Transverse colon (tissue), 4 donors: Measurements from ENCODE around the gene UCKL1. TPM values are rescaled to one million over a fixed set of nuclear protein-coding genes. Genes with fewer than 3 reads are reported as not detected.
"Not testable (repeated sequence)": the region's sequence is repeated elsewhere in the genome, so short reads cannot be mapped to it uniquely, and the experiment has no call there.

Source experiments
- DNase-seq: peaks from one replicate; pipeline ENCODE4 v3.0.0-alpha.2; 2019
- H3K27ac ChIP-seq, 4 donors: fragments of 200-600 bp; sonication (generic); 2 replicates each; pipeline ENCODE4 v1.5.1; 2016 to 2018; ENCODE audit warnings: inconsistent platforms in 4 of 4
- H3K27me3 ChIP-seq: fragments of 200-600 bp; sonication (generic); 2 replicates; pipeline ENCODE4 v1.5.1; 2017; ENCODE audit warnings: inconsistent platforms
- H3K36me3 ChIP-seq, 4 donors: fragments of 200-600 bp; sonication (generic); 2 replicates each; pipeline ENCODE4 v1.5.1; 2017 to 2019; ENCODE audit warnings: inconsistent platforms in 4 of 4
- H3K4me1 ChIP-seq, 4 donors: fragments of 200-600 bp; sonication (generic); 2 replicates each; pipeline ENCODE4 v1.5.1; 2017 to 2020; ENCODE audit warnings: inconsistent platforms in 4 of 4
- H3K4me3 ChIP-seq, 4 donors: fragments of 200-600 bp; sonication (generic); 1 replicate in 1 of 4; 2 replicates in 3 of 4; pipeline versions ENCODE4 v1.5.1 to v1.6.1; 2017 to 2019; ENCODE audit warnings: inconsistent platforms in 4 of 4
- H3K9me3 ChIP-seq, 2 donors: fragments of 200-600 bp; sonication (generic); 2 replicates each; pipeline ENCODE4 v1.5.1; 2017 to 2019; ENCODE audit warnings: inconsistent platforms in 2 of 2
- CTCF ChIP-seq, 5 experiments: fragments of 200-600 bp in 3 of 5; fragments of 450-650 bp in 2 of 5; sonication (generic) in 3 of 5; IDR thresholded peaks; 1 replicate in 2 of 5; 2 replicates in 3 of 5; pipeline ENCODE4 v1.5.1; 2016 to 2017; ENCODE audit warnings: antibody characterized with exemption in 5 of 5, inconsistent platforms in 3 of 5, mild to moderate bottlenecking in 2 of 5, moderate library complexity in 1 of 5
- EP300 ChIP-seq: sonication (generic); formaldehyde crosslinking; IDR thresholded peaks from one replicate; pipeline ENCODE4 v1.6.1; 2017; ENCODE audit warnings: antibody characterized with exemption, low read depth
- POLR2A ChIP-seq: fragments of 450-650 bp; IDR thresholded peaks from one replicate; pipeline ENCODE4 v1.6.1; 2016; ENCODE audit warnings: antibody characterized with exemption, mild to moderate bottlenecking, moderate library complexity
- POLR2AphosphoS5 ChIP-seq, 3 donors: sonication (generic); formaldehyde crosslinking; IDR thresholded peaks; one replicate each; pipeline ENCODE4 v1.6.1; 2016; ENCODE audit warnings: antibody characterized with exemption in 3 of 3
- WGBS, 2 donors: methylation state at CpG; one replicate each; pipeline ENCODE4 v1.1.5; 2018; ENCODE audit warnings: low coverage in 1 of 2; 5-methylcytosine and 5-hydroxymethylcytosine counted together
- in situ Hi-C, 4 donors: fragments of 200-750 bp; cut with MboI; loops; one replicate each; pipeline versions ENCODE4 v1.15.0 to v1.15.1; 2017; ENCODE audit warnings: low sequenced_read_pairs in 3 of 4, low pct_ligation_motif_present in 1 of 4, low pct_unique_long_range_greater_than_20kb in 1 of 4
- intact Hi-C: fragments of 100-400 bp; cut with DNase I; formaldehyde crosslinking; loops from one replicate; pipeline ENCODE4 v1.15.1; 2023; ENCODE audit warnings: low total_unique reads
- total RNA-seq, 4 donors: library from RNA; depleted of rRNA; stranded (reverse); fragments of >200 nt; gene quantifications; one replicate each; pipeline ENCODE4 v1.1.0, GENCODE V29; 2016

The UCKL1 gene
- total RNA-seq, 4 donors from 2014 or later: 41.1 to 189 (median 68.5) TPM

- peaks cover 0 to 43% (median 19%) of the 10 kb centered on the region in 4 donors for H3K36me3 ChIP-seq
- in situ Hi-C loops: no loop called here
- no peak for TF ChIP-seq POLR2AphosphoS5 (IDR thresholded peaks at IDR 0.05)
- TF ChIP-seq EP300: no peak
- TF ChIP-seq CTCF (IDR thresholded peaks at IDR 0.05): no peak
- TF ChIP-seq POLR2A: no peak
- H3K27ac ChIP-seq: no peak overlapping the region
- H3K27me3 ChIP-seq: no peaks in the 10 kb centered on the region
- 95% methylated on average over 17 of the region's 17 CpGs; no CpG with 5 or more reads in 1 of the 2 donors for WGBS, 2 donors
- intact Hi-C loops: no loop called here
- no peak for DNase-seq
- peaks cover 0 to 5% (median 2%) of the 10 kb centered on the region in 4 donors for H3K4me1 ChIP-seq
- no peaks in the 10 kb centered on the region for H3K9me3 ChIP-seq
- H3K4me3 ChIP-seq: no peak overlapping the region
Observed at GRCh38 chr20:63932606-63933160, 23.5 kb downstream of the UCKL1 start.

- peaks cover 0 to 43% (median 19%) of the 10 kb centered on the region in 4 donors for H3K36me3 ChIP-seq
- intact Hi-C loops (no loop called here), in situ Hi-C loops (no loop called here)
- DNase-seq: no peak
- WGBS, 2 donors: 94 to 96% methylated on average over 5 to 19 of the region's 19 CpGs
- H3K9me3 ChIP-seq: no peaks in the 10 kb centered on the region
- H3K27me3 ChIP-seq: no peaks in the 10 kb centered on the region
- no peak overlapping the region for H3K27ac ChIP-seq
- TF ChIP-seq POLR2AphosphoS5 (IDR thresholded peaks at IDR 0.05) (no peak), EP300 (no peak), CTCF (IDR thresholded peaks at IDR 0.05) (no peak), POLR2A (no peak)
- peaks cover 0 to 5% (median 2%) of the 10 kb centered on the region in 4 donors for H3K4me1 ChIP-seq
- no peak overlapping the region for H3K4me3 ChIP-seq
Observed at GRCh38 chr20:63931735-63932134, 24.5 kb downstream of the UCKL1 start.

GRCh38 chr20:63930971-63931553, 25.2 kb downstream of the UCKL1 start:
- Histone ChIP-seq H3K4me1 (peaks cover 0 to 5% (median 2%) of the 10 kb centered on the region in 4 donors), H3K36me3 (peaks cover 0 to 43% (median 19%) of the 10 kb centered on the region in 4 donors), H3K9me3 (no peaks in the 10 kb centered on the region), H3K27ac (peak overlapping the region in 1 of 4 donors; percentile 4), H3K27me3 (no peaks in the 10 kb centered on the region), H3K4me3 (no peak overlapping the region)
- no peak for DNase-seq
- TF ChIP-seq POLR2A: no peak
- no peak for TF ChIP-seq POLR2AphosphoS5 (IDR thresholded peaks at IDR 0.05)
- no peak for TF ChIP-seq EP300
- no peak for TF ChIP-seq CTCF (IDR thresholded peaks at IDR 0.05)
- WGBS, 2 donors: 75% methylated on average over 37 of the region's 37 CpGs; no CpG with 5 or more reads in 1 of the 2 donors
- in situ Hi-C loops: no loop called here
- intact Hi-C loops: no loop called here

GRCh38 chr20:63929473-63929883, 26.7 kb downstream of the UCKL1 start:
- 81 to 95% methylated on average over 6 to 31 of the region's 31 CpGs for WGBS, 2 donors
- peaks cover 0 to 43% (median 19%) of the 10 kb centered on the region in 4 donors for H3K36me3 ChIP-seq

More at GRCh38 chr20:63929473-63929883, 26.7 kb downstream of the UCKL1 start:
- H3K4me1 ChIP-seq, H3K27me3 ChIP-seq, in situ Hi-C loops, intact Hi-C loops, H3K9me3 ChIP-seq, DNase-seq, H3K4me3 ChIP-seq, H3K27ac ChIP-seq: not testable (repeated sequence)
